ENCODE measurements around the gene AP4B1.

GRCh38 chr1:113931451-113931851 lies 26.9 kb upstream of the AP4B1 start:
- no peak for TF ChIP-seq EZH2 (optimal IDR thresholded peaks at IDR 0.05; ENCODE audit: low read depth, low read length)
- no peak for TF ChIP-seq CTCF (IDR thresholded peaks at IDR 0.05; ENCODE audit: low read length)
- no peak for TF ChIP-seq EZH2phosphoT487 (IDR thresholded peaks at IDR 0.05; ENCODE audit: low read length)
